Stimulated activated CD4-positive, alpha-beta T cell treated with anti-CD3 and anti-CD28 coated beads, Interleukin-4, amount 100 ng/mL, for 24 hours (primary cell): Measurements from ENCODE around the gene CYTH3.

Source experiments
- DNase-seq: peaks from one replicate; pipeline ENCODE4 v3.0.0-alpha.2; 2020

The CYTH3 gene

DNA sequence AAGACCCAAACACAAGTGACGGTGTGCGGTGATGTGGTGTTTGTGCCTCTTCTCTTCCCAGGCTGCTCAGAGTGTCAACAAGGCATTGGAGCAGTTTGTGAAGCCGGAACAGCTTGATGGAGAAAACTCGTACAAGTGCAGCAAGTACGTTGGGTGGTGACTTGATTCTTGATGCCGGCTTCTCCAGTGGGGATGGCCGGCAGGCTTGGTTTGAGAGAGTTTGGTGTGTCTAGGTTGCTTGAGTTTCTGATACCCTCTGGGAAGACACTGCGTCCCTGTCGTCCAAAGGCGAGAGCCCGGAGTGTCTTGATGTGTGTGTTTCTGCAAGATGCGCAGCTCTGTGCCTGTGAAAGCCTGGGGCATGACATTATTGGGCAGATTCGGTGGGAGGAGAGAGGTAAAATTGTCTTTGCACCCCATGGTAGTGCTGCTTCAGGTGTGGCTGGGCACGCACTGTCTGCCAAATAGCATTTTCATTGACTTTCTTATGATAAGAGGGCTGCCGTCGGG is 129.5 kb downstream of the CYTH3 start:
- no peak for DNase-seq

GRCh38 chr7:6139189-6139996 is 133.0 kb downstream of the CYTH3 start:
- no peak for DNase-seq

- no peak for DNase-seq
These were observed 135.9 kb downstream of the CYTH3 start for GRCh38 chr7:6136475-6136874.

- DNase-seq: no peak
These were observed 139.2 kb downstream of the CYTH3 start for GRCh38 chr7:6133249-6133648.

DNA sequence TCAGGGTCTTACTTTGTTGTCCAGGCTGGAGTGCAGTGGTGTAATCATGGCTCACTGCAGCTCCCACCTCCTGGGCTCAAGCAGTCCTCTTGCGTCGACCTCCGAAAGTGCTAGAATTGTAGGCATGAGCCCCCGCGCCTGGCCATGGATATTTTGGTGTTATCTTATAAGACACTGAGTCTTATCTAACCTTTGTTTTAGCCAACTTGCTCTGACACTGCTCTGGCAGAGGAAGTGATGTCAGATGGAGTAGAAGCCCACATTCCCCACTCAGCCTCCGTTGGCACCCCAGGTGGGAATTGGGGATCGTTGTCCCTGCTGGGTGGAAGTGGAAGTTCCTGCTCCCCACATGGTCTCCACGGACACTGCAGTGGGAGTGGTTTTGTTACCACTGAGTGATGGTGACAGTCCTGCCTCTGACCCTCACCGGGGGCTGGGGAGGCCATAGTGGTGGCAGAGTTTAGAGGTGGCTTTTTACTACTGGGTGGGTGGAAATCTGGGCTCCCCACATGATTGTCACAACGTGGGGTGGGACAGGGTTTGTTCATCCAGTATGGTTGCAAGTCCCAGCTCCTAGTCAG is 142.3 kb downstream of the CYTH3 start:
- no peak for DNase-seq

DNA sequence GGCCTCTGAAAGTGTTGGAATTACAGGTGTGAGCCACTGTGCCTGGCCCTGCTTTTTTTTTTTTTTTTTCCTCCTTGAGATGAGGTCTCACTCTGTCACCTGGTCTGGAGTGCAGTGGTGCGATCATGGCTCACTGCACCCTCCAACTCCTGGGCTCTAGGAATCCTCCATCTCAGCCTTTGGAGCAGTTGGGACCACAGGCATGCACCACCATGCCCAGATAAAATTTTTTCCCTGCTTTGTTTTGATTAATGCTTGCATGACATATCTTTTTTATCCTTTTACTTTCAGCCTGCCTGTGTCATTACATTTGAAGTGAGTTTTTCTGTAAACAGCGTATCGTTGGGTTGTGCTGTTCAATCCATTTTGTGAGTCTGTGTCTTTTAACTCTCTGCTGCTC is 144.2 kb downstream of the CYTH3 start:
- no peak for DNase-seq

DNA sequence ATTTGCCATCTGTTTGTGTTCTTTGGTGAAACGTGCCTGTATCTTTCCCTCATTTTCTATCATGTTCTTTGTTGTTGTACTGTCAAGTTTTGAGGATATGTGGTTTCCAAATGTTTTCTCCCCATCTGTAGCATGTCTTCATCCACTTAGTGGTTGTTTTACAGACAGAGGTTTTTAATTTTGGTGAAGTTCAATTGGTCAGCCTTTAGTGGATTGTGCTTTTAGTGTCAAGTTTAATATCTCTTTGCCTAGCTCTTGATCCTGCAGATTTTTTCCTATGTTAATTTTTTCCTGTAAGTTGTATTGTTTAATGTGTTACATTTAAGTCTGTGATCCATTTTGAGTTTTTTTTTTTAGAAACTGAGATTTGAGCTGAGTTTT is 145.3 kb downstream of the CYTH3 start:
- DNase-seq: no peak

DNA sequence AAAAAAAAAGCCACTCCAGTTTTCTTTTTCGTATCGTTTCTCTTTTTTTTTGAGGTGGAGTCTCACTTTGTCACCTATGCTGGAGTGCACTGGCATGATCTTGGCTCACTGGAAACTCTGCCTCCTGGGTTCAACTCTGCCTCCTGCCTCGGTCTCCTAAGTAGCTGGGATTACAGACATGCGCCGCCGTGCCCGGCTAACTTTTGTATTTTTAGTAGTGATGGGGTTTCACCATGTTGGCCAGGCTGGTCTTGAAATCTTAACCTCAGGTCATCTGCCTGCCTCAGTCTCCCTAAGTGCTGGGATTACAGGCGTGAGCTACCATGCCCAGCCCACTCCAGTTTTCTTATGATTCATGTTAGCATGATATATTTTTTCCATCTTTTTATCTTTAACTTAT is 148.6 kb downstream of the CYTH3 start:
- DNase-seq: no peak

- DNase-seq: no peak
These were observed 151.3 kb downstream of the CYTH3 start for GRCh38 chr7:6121141-6121540.

GRCh38 chr7:6117533-6117932 is 154.9 kb downstream of the CYTH3 start:
- DNase-seq: no peak

- no peak for DNase-seq
These were observed 156.2 kb downstream of the CYTH3 start for GRCh38 chr7:6116211-6116610.
